Measurements from ENCODE around the gene MASP2.
A peak's percentile ranks its signal among the peaks of the same experiment; 100 is the strongest.
"Not testable (repeated sequence)": the region's sequence is repeated elsewhere in the genome, so short reads cannot be mapped to it uniquely, and the experiment has no call there.

The MASP2 gene

GRCh38 chr1:11058026-11058425 lies 11.0 kb upstream of the MASP2 start:
- DNase-seq: no peak

- no peak for DNase-seq
These were observed 10.4 kb upstream of the MASP2 start for GRCh38 chr1:11057477-11057876.

GRCh38 chr1:11056504-11056903 lies 9.5 kb upstream of the MASP2 start:
- no peak for DNase-seq

- DNase-seq: no peak
These were observed 8.6 kb upstream of the MASP2 start for GRCh38 chr1:11055676-11056075.

- peak; percentile 47 for DNase-seq
These were observed 7.6 kb upstream of the MASP2 start for GRCh38 chr1:11054666-11055065.

GRCh38 chr1:11054181-11054580 lies 7.1 kb upstream of the MASP2 start:
- no peak for DNase-seq

GRCh38 chr1:11053758-11054137 lies 6.7 kb upstream of the MASP2 start:
- no peak for DNase-seq

GRCh38 chr1:11052839-11053757 lies 6.1 kb upstream of the MASP2 start:
- DNase-seq: peak; percentile 81

- no peak for DNase-seq
These were observed 4.9 kb upstream of the MASP2 start for GRCh38 chr1:11051781-11052511.

- DNase-seq: not testable (repeated sequence)
These were observed 4.1 kb upstream of the MASP2 start for GRCh38 chr1:11051121-11051520.

GRCh38 chr1:11046270-11046566 lies 821 bp downstream of the MASP2 start:
- no peak for DNase-seq

- DNase-seq: peak; percentile 68
These were observed 1.4 kb downstream of the MASP2 start for GRCh38 chr1:11045428-11046269.

GRCh38 chr1:11044849-11045427 lies 2.1 kb downstream of the MASP2 start:
- DNase-seq: no peak

- DNase-seq: no peak
These were observed 2.8 kb downstream of the MASP2 start for GRCh38 chr1:11044086-11044848.

- DNase-seq: no peak
These were observed 3.8 kb downstream of the MASP2 start for GRCh38 chr1:11042995-11043874.

GRCh38 chr1:11042065-11042464 lies 5.0 kb downstream of the MASP2 start:
- DNase-seq: no peak

- DNase-seq: no peak
These were observed 6.0 kb downstream of the MASP2 start for GRCh38 chr1:11041048-11041447.

- not testable (repeated sequence) for DNase-seq
These were observed 7.0 kb downstream of the MASP2 start for GRCh38 chr1:11040105-11040429.

GRCh38 chr1:11039351-11040104 lies 7.5 kb downstream of the MASP2 start:
- no peak for DNase-seq

GRCh38 chr1:11037740-11038182 lies 9.3 kb downstream of the MASP2 start:
- DNase-seq: peak; percentile 91
